Osteocyte (in vitro differentiated cells): ENCODE data around the gene AATK. TPM values are rescaled to one million over a fixed set of nuclear protein-coding genes. Genes with fewer than 3 reads are reported as not detected.
"Not testable (repeated sequence)": the region's sequence is repeated elsewhere in the genome, so short reads cannot be mapped to it uniquely, and the experiment has no call there.

Experiments
- DNase-seq: peaks from one replicate; pipeline ENCODE4 v3.0.0; 2021; ENCODE audit warnings: mixed read lengths; ENCODE audit not compliant: unreplicated experiment; ENCODE audit errors: extremely low spot score
- H3K27ac Mint-ChIP-seq: one replicate; pipeline ENCODE4 v1.8.0; 2021; ENCODE audit warnings: mild to moderate bottlenecking, mixed read lengths; ENCODE audit not compliant: unreplicated experiment
- H3K27me3 Mint-ChIP-seq: one replicate; pipeline ENCODE4 v1.8.0; 2021; ENCODE audit warnings: mixed read lengths; ENCODE audit not compliant: unreplicated experiment
- H3K36me3 Mint-ChIP-seq: one replicate; pipeline ENCODE4 v1.8.0; 2021; ENCODE audit warnings: mixed read lengths; ENCODE audit not compliant: unreplicated experiment
- H3K4me1 Mint-ChIP-seq: one replicate; pipeline ENCODE4 v1.8.0; 2021; ENCODE audit warnings: mixed read lengths; ENCODE audit not compliant: unreplicated experiment
- H3K4me3 Mint-ChIP-seq: one replicate; pipeline ENCODE4 v1.8.0; 2021; ENCODE audit warnings: mild to moderate bottlenecking, moderate library complexity, mixed read lengths; ENCODE audit not compliant: unreplicated experiment
- H3K9me3 Mint-ChIP-seq: one replicate; pipeline ENCODE4 v1.8.0; 2021; ENCODE audit warnings: mixed read lengths; ENCODE audit not compliant: unreplicated experiment
- CTCF ChIP-seq: fragments of 200-600 bp; sonication (generic); IDR thresholded peaks from 2 replicates; pipeline ENCODE4 v1.5.0; 2021; ENCODE audit warnings: antibody characterized with exemption, mild to moderate bottlenecking, moderate library complexity
- total RNA-seq: library from RNA; stranded (reverse); gene quantifications from 2 replicates; pipeline ENCODE4 v1.2.1, GENCODE V29; 2021

The AATK gene
- total RNA-seq, 1 donor from 2014 or later, result not detected

- no peaks in the 10 kb centered on the region for H3K27me3 Mint-ChIP-seq
- TF ChIP-seq CTCF, result no peak
- peaks cover 20% of the 10 kb centered on the region for H3K4me1 Mint-ChIP-seq
- no peaks in the 10 kb centered on the region for H3K9me3 Mint-ChIP-seq
- H3K27ac Mint-ChIP-seq, result no peak overlapping the region
- DNase-seq, result no peak
- no peaks in the 10 kb centered on the region for H3K36me3 Mint-ChIP-seq
- H3K4me3 Mint-ChIP-seq, result no peak overlapping the region
Observed at GRCh38 chr17:81080019-81080418, 86.0 kb downstream of the AATK start.

GRCh38 chr17:81078026-81078913 lies 87.8 kb downstream of the AATK start:
- H3K9me3 Mint-ChIP-seq, H3K4me3 Mint-ChIP-seq, H3K27me3 Mint-ChIP-seq, H3K27ac Mint-ChIP-seq, H3K36me3 Mint-ChIP-seq, DNase-seq: not testable (repeated sequence)
- peaks cover 27% of the 10 kb centered on the region for H3K4me1 Mint-ChIP-seq

GRCh38 chr17:81076141-81076679 lies 89.8 kb downstream of the AATK start:
- no peak for TF ChIP-seq CTCF
- H3K27ac Mint-ChIP-seq, result no peak overlapping the region

GRCh38 chr17:81075307-81075706 lies 90.7 kb downstream of the AATK start:
- H3K27ac Mint-ChIP-seq, result no peak overlapping the region
- H3K27me3 Mint-ChIP-seq, result no peaks in the 10 kb centered on the region
- H3K36me3 Mint-ChIP-seq, result no peaks in the 10 kb centered on the region
- peaks cover 25% of the 10 kb centered on the region for H3K4me1 Mint-ChIP-seq
- no peaks in the 10 kb centered on the region for H3K9me3 Mint-ChIP-seq
- H3K4me3 Mint-ChIP-seq, result no peak overlapping the region
- no peak for TF ChIP-seq CTCF
- DNase-seq, result no peak

More at GRCh38 chr17:81076141-81076679, 89.8 kb downstream of the AATK start:
- DNase-seq, result no peak
- Mint-ChIP-seq H3K4me1 (peaks cover 28% of the 10 kb centered on the region), H3K36me3 (no peaks in the 10 kb centered on the region), H3K9me3 (no peaks in the 10 kb centered on the region), H3K27me3 (no peaks in the 10 kb centered on the region), H3K4me3 (no peak overlapping the region)

- Mint-ChIP-seq H3K9me3 (no peaks in the 10 kb centered on the region), H3K27me3 (no peaks in the 10 kb centered on the region), H3K36me3 (no peaks in the 10 kb centered on the region), H3K4me1 (peaks cover 24% of the 10 kb centered on the region), H3K27ac (no peak overlapping the region), H3K4me3 (no peak overlapping the region)
- no peak for DNase-seq
- no peak for TF ChIP-seq CTCF
Observed at GRCh38 chr17:81074875-81075274, 91.1 kb downstream of the AATK start.
